ENCODE results near the gene HCRTR1. TPM values are rescaled to one million over a fixed set of nuclear protein-coding genes. Genes with fewer than 3 reads are reported as not detected.

The HCRTR1 gene
- total and polyA plus RNA-seq, 3 donors from 2014 or later, result 0.19 to 0.31 TPM; not detected in 1

DNA sequence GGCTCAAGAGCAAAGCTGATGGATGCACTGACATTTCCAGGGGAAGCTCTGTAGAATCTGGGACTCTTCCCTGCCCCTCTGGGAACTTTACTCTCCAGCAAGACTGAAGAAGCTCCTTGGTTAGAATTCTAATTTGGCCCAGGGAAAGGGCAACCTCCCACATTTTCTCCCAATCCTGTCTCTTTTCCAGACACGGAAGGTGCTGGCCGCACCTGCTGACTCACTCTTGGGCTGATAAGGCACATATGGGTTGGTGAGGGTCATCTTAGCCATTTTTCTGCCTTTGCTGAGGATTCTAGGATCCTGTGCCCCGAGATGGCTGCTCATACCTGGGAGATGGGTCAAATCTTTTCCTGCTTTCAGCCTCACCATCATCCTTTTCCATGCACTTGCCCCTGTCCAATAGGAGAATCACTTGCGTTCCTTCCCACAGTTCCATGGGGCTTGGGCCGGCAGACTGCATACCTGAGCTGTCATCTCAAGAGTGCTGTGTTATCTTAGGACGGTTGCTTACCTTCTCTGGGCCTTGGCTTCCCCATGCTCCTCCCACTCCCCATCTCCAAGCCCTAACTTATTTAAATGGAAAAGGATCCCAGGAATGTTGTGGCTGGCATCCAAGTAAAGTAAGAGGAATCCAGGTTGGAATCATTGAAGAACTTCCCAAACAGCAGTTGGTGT is 39.8 kb upstream of the HCRTR1 start:
- WGBS, 2 donors, result 51 to 56% methylated on average over 6 of the region's 6 CpGs
- no peak for TF ChIP-seq POLR2A (IDR thresholded peaks at IDR 0.05)
- TF ChIP-seq, protein P1, sequence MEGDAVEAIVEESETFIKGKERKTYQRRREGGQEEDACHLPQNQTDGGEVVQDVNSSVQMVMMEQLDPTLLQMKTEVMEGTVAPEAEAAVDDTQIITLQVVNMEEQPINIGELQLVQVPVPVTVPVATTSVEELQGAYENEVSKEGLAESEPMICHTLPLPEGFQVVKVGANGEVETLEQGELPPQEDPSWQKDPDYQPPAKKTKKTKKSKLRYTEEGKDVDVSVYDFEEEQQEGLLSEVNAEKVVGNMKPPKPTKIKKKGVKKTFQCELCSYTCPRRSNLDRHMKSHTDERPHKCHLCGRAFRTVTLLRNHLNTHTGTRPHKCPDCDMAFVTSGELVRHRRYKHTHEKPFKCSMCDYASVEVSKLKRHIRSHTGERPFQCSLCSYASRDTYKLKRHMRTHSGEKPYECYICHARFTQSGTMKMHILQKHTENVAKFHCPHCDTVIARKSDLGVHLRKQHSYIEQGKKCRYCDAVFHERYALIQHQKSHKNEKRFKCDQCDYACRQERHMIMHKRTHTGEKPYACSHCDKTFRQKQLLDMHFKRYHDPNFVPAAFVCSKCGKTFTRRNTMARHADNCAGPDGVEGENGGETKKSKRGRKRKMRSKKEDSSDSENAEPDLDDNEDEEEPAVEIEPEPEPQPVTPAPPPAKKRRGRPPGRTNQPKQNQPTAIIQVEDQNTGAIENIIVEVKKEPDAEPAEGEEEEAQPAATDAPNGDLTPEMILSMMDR (IDR thresholded peaks at IDR 0.05), result no peak
- intact Hi-C loops (cut with DNase I; ENCODE audit: low total_unique reads), result no loop called here
- Histone ChIP-seq H3K27ac (peak overlapping the region in 1 of 2 donors; percentile 68), H3K9me3 (no peaks in the 10 kb centered on the region), H3K4me1 (peaks cover 38% of the 10 kb centered on the region), H3K4me3 (peak overlapping the region in 1 of 2 donors; percentile 9), H3K36me3 (ENCODE audit: low read depth, missing control alignments) (no peaks in the 10 kb centered on the region), H3K27me3 (no peaks in the 10 kb centered on the region)
- peak; percentile 11 for DNase-seq

DNA sequence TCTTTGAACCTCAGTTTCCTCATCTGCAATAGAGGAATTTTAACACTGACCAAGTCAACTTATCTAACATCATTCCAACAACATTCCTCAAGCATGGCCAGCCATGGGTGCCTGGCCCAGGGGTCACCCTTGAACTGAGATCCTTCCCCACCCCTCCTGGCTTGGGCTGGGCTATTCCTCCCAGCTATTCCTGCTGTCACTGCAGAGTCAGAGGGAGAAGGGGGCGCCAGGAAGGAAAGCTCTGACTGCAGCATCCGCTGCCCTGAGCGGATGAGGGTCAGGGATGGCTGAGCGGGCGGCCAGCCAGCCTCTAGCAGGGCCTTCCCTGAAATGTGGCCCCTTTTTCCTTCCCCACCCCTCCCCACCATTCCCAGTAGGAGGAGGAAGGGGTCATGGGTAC is 38.1 kb upstream of the HCRTR1 start:
- Histone ChIP-seq H3K9me3 (no peaks in the 10 kb centered on the region), H3K27ac (peak overlapping the region in 1 of 2 donors; percentile 72), H3K4me1 (peaks cover 30% of the 10 kb centered on the region), H3K4me3 (no peak overlapping the region), H3K36me3 (ENCODE audit: low read depth, missing control alignments) (no peaks in the 10 kb centered on the region), H3K27me3 (no peaks in the 10 kb centered on the region)
- 54% methylated on average over 5 of the region's 5 CpGs; no CpG with 5 or more reads in 1 of the 2 donors for WGBS, 2 donors
- no peak for TF ChIP-seq POLR2A (IDR thresholded peaks at IDR 0.05)
- TF ChIP-seq, protein P1 (IDR thresholded peaks at IDR 0.05), result no peak
- DNase-seq, result peak; percentile 13
- intact Hi-C loops (cut with DNase I; ENCODE audit: low total_unique reads), result no loop called here

DNA sequence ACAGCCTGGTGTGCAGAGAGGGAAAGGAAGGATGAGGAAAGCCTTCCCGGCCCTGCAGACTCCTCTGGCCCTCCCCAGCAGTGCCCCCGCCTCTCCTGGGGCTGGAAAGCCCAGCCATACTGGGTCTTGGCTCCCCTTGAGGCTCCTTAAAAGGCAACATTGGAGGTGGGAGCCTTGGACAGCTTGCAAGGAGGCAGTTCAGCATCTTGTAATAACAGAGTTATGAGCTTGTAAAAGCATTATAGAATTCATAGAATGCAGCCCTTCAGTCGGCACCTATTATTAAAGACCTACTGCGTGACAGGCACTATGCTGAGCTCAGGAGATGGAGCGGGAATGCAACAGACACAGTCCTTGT is 37.0 kb upstream of the HCRTR1 start:
- Histone ChIP-seq H3K9me3 (no peaks in the 10 kb centered on the region), H3K27ac (peak overlapping the region in 1 of 2 donors; percentile 63), H3K36me3 (ENCODE audit: low read depth, missing control alignments) (no peaks in the 10 kb centered on the region), H3K27me3 (no peaks in the 10 kb centered on the region), H3K4me1 (peaks cover 36% of the 10 kb centered on the region), H3K4me3 (no peak overlapping the region)
- WGBS, 2 donors, result 48 to 51% methylated on average over 5 of the region's 5 CpGs
- intact Hi-C loops (cut with DNase I; ENCODE audit: low total_unique reads), result no loop called here
- DNase-seq, result peak; percentile 14
- TF ChIP-seq POLR2A (IDR thresholded peaks at IDR 0.05), result no peak
- TF ChIP-seq, protein P1 (IDR thresholded peaks at IDR 0.05), result no peak

DNA sequence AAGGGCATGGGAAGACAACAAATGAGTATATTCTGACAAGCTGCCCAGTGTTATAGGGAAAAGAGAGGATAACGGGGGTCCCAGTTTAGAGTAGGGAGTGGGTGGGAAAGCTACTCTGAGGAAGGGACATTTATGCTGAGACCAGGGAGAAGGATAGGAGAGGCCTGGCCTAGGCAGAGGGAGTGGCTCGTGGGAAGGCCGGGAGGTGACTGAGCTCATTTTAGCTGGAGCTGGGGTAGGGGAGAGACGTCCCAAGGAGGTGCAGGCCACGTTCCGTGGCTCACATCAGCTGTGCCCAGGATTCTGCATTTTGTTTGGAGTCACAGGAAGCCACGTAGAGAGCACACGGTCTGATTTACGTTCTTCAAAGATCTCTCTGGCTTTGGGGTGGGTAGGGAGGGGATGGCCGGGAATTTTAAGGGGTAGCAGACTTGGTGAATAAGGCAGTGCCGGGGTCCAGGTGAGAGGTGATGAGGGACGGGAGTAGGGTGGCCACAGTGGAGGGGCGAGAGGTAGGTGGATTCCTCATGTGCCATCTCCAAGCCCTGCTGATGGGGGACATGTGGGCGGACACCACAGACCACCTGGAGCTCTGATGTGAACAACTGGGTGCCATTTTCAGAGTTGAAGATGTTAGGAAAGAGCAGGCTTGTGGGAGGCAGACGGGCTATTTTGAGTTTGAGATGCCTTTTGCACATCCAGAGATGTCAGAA is 36.4 kb upstream of the HCRTR1 start:
- DNase-seq, result peak; percentile 11
- TF ChIP-seq POLR2A (IDR thresholded peaks at IDR 0.05), result no peak
- TF ChIP-seq, protein P1 (IDR thresholded peaks at IDR 0.05), result no peak
- WGBS, 2 donors, result 71 to 76% methylated on average over 15 of the region's 15 CpGs
- intact Hi-C loops (cut with DNase I; ENCODE audit: low total_unique reads), result no loop called here
- H3K4me1 ChIP-seq, result peaks cover 37% of the 10 kb centered on the region
- no peaks in the 10 kb centered on the region for H3K27me3 ChIP-seq
- H3K36me3 ChIP-seq (ENCODE audit: low read depth, missing control alignments), result no peaks in the 10 kb centered on the region
- H3K9me3 ChIP-seq, result no peaks in the 10 kb centered on the region
- H3K4me3 ChIP-seq, result no peak overlapping the region
- peak overlapping the region in 1 of 2 donors; percentile 63 for H3K27ac ChIP-seq
